Stimulated activated CD4-positive, alpha-beta T cell treated with anti-CD3 and anti-CD28 coated beads, TNF-alpha, amount 100 ng/mL, for 24 hours (primary cell): Measurements from ENCODE around the gene NAPSA.

Experiments used
- DNase-seq, 3 experiments: peaks; one replicate each; pipeline ENCODE4 v3.0.0-alpha.2; 2020; ENCODE audit warnings: low read depth in 3 of 3

Gene NAPSA

GRCh38 chr19:50383852-50384684 lies 18.6 kb upstream of the NAPSA start, which contains the start of gene POLD1:
Gene POLD1, plus strand, starts transcription at chr19:50384347. Its CDS starts 14,505 bp downstream, at chr19:50398852.
- peak; percentile 98 to 99 (median 98) for DNase-seq

- DNase-seq = no peak
These were observed 17.8 kb upstream of the NAPSA start for GRCh38 chr19:50383001-50383851.

- DNase-seq = no peak
These were observed 16.7 kb upstream of the NAPSA start for GRCh38 chr19:50381881-50382729.

GRCh38 chr19:50380751-50381151 lies 15.3 kb upstream of the NAPSA start:
- DNase-seq = no peak

GRCh38 chr19:50380137-50380536 lies 14.7 kb upstream of the NAPSA start:
- DNase-seq = no peak

GRCh38 chr19:50379602-50380001 lies 14.2 kb upstream of the NAPSA start:
- DNase-seq = no peak

- no peak for DNase-seq
These were observed 13.4 kb upstream of the NAPSA start for GRCh38 chr19:50378863-50379236.

- no peak for DNase-seq
These were observed 12.9 kb upstream of the NAPSA start for GRCh38 chr19:50378169-50378862.

GRCh38 chr19:50377517-50377916 lies 12.1 kb upstream of the NAPSA start:
- no peak for DNase-seq

GRCh38 chr19:50377051-50377461 lies 11.6 kb upstream of the NAPSA start:
- DNase-seq = peak in 1 of 3 experiments; percentile 58

- DNase-seq = peak; percentile 86 to 92 (median 91)
These were observed 11.0 kb upstream of the NAPSA start, which contains the start of gene NR1H2 for GRCh38 chr19:50376166-50377050. Gene NR1H2, plus strand, starts transcription at chr19:50376457. Its CDS starts 1,149 bp downstream, at chr19:50377606.

- DNase-seq = no peak
These were observed 6.6 kb upstream of the NAPSA start for GRCh38 chr19:50371914-50372475.

- DNase-seq = peak; percentile 59 to 81 (median 61)
These were observed 3.5 kb upstream of the NAPSA start for GRCh38 chr19:50368649-50369570.

- DNase-seq = peak in 1 of 3 experiments; percentile 54
These were observed 2.6 kb downstream of the NAPSA start for GRCh38 chr19:50362656-50363424.

- no peak for DNase-seq
These were observed 3.4 kb downstream of the NAPSA start for GRCh38 chr19:50362030-50362412.

- no peak for DNase-seq
These were observed 4.0 kb downstream of the NAPSA start for GRCh38 chr19:50361290-50362029.

GRCh38 chr19:50359328-50359818 lies 6.1 kb downstream of the NAPSA start:
- no peak for DNase-seq
